Activated effector memory CD4-positive, alpha-beta T cell treated with Interleukin-2 at 50 U/mL for 16 hours (primary cell): ENCODE results near the gene HPSE2.
A peak's percentile ranks its signal among the peaks of the same experiment; 100 is the strongest.

Source experiments
- DNase-seq: peaks from one replicate; pipeline ENCODE4 v3.0.0-alpha.2; 2020

Gene HPSE2

GRCh38 chr10:98419469-98420261, 816.0 kb downstream of the HPSE2 start:
- no peak for DNase-seq

GRCh38 chr10:98418665-98419468, 816.8 kb downstream of the HPSE2 start:
- no peak for DNase-seq

GRCh38 chr10:98417973-98418664, 817.5 kb downstream of the HPSE2 start:
- no peak for DNase-seq

DNA sequence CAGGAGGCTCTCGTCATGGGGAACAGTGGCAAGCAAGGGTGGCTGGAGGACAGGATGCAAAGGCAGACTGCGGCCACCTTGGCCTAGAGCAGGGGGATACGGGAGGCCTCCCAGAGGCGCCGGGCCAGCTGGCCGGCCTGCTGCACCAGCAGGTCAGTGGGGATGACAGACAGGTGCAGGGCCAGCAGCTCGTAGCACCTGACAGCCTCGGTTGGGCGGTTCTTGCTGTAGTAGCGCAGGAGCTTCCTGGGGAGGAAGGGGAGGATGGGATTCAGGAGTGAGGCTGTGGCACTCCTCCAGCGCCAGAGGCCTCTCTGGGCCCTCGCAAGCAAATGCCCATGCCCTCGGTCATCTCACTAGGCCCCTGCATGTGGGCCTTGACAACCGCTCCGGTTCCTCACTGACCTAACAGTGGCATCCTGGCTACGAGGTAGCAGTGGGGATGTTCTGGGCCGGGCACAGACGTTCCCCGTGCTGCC, 818.1 kb downstream of the HPSE2 start:
- DNase-seq: no peak

DNA sequence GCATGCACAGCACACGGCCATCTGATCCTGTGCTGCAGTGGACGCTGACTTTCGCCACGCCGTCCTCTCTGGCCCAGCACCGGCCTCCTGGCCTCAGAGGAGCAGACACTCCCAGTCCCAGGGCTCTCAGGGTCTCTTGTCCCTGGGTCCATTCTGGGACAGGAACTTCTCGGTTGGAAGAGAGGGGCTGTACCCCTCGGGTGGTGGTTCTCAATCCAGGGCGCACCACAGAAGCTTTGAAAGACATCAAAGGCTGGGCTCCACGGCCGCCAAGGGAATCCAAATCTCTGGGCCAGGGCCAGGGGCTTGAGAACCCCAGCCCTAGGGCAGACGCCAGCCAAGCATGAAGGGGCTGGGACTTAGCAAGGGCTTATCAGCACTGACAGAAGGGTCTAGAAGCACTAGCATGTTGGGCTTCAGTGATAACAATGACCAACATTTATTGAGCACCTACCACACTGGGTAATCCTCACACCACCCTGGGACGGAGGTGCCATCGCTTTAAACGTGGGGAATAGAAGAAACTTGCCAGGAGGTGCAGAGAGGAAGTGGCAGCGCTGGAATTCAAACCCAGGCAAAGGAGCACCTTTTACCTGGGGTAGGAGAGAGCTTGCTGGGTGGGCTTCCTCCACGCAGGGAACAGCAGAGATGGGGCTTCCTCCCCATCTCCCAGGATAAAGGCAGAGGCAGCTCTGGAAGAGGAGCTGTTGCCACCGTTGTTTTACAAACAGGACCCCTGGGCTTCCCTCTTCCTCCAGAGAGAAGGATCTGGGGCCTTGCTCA, 818.9 kb downstream of the HPSE2 start:
- no peak for DNase-seq

- DNase-seq: no peak
Observed at GRCh38 chr10:98415731-98416119, 819.9 kb downstream of the HPSE2 start.

DNA sequence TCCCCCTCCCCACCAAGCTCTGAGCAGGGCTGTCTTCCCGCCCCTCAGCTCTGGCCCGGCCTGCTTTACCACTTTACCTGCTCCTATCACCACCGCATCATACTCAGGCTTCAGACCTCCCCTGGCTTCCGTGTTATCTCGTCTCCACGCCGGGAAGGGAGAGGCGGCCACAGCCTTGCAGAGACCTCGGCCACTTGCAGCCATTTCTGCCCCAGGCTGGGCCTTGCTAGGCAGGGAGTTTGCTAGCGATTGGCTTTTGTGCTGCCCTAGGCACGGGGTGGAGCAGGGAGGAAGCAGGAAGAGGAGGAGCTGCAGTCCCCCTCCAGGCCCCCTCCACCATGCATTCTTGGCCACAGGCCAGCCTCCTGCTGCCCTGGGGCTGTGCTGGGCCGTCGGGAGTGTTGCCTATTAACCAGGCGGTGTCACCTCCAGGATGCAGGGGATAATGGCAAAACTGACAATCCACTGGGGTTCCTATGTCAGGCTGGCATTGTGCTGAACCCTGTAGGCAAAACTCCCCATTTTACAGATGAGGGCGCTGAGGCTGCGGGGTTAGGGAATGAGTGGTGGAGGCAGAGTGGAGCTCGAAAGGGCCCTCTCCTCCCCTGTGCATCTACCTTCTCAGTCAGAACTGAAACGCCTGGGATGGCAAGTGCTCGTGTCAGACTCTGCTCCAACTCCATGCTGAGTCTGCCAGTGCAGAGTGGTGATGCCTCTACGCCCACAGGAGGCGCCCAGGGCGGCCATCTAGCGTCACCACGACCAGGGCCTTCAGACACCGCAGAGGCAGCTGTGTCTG, 820.5 kb downstream of the HPSE2 start, which contains the start of gene PYROXD2:
TSS of gene PYROXD2 (minus strand) at position 251 of the 799 bp plus-strand sequence. CDS start at position 204, 47 bp downstream.
- DNase-seq: peak; percentile 51

- DNase-seq: no peak
Observed at GRCh38 chr10:98414578-98414931, 821.1 kb downstream of the HPSE2 start.

DNA sequence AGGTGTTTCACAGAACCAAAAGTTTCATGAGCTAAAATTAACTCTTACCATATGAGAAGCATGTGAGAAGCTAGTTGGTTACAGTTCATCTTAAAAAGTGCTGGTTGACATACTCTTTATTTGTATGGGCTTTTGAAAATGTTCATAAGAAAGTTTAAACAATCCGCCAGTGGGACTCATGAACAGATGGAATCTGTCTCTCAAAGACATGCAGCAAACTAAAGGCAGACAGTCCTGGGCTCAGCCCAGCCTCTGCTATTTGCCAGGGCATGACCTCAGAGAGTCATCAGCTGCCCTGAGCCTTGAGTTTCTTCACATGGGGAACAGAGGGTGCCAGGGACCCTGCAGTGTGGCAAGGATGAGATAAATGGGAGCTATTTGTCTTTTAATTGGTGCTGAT, 823.9 kb downstream of the HPSE2 start:
- DNase-seq: no peak

DNA sequence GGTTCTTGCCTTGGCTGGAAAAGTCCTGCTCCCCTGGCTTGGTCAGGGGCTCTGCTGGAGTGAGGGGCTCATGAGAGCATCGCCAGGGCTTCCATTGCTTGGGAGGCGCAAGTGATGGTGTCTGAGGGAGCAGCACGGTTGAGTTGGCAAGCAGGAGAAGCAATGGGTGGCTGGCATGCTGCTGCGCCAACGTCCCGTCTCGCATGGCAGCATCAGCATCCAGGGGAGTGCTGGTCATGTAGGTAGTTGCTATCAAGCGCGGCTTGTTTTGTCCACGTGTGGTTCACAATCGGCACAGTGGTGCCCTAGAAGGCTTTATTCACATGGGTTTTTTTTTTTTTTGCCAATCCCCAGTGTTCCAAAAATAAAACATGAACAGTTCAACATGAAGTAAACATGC, 824.5 kb downstream of the HPSE2 start:
- DNase-seq: no peak

GRCh38 chr10:98410759-98411158, 824.9 kb downstream of the HPSE2 start:
- no peak for DNase-seq

DNA sequence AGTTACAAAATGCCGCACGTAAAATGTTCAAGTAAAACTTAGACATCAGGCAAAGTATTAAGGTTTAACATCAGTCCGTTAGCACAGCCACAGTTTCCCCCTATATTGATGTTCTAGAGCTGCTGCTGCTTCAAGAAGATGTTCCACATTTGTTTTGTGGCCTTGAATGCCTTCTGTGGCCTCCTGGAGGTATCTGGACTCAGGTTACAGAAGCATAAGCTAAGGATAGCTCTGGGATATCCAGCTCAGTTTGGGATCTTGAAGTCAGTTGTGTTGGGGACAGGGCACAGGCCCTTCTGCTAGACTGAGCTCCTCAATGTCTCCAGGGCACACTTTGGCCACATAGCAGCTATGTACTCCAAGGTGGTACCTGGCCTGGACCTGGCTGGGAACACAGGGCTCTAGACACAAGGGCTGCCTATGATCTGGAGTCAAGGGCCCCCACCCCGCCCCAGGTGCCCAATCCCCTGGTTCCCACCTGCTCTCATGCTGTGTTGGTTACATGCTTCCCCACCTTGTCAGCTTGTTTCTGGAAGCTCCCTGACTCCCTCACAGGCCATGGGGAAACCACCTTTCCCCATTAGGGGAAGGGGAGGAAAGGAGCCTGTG, 825.4 kb downstream of the HPSE2 start:
- DNase-seq: no peak

DNA sequence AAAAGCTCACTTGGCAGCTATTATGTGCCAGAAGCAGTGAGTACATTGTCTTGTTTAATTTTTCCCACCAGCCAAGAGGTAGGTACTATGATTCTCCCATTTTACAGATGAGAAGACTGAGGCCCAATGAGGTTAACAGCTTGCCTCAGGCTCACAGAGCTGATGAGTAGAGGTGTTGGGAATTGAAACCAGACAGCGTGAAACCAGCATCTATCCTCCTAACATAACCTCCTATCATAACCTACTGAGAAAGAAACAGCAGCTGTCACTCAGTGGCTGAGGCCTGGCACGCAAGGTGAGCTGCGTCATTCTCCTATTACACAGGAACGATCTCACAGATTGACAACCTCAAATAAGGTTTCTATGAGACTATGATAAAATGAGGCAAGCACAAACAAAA, 826.9 kb downstream of the HPSE2 start:
- no peak for DNase-seq

GRCh38 chr10:98407744-98408241, 827.9 kb downstream of the HPSE2 start:
- DNase-seq: no peak
